Neural progenitor cell (in vitro differentiated cells): ENCODE measurements around the gene STK40. TPM values are rescaled to one million over a fixed set of nuclear protein-coding genes. Genes with fewer than 3 reads are reported as not detected.
A peak's percentile ranks its signal among the peaks of the same experiment; 100 is the strongest.

ENCODE experiments used
- DNase-seq: peaks from one replicate; pipeline ENCODE4 v3.0.0-alpha.2; 2016; ENCODE audit warnings: low spot score
- H2AFZ ChIP-seq: fragments of 200-600 bp; sonication (generic); replicated peaks from 2 replicates; pipeline ENCODE4 v1.6.1; 2016; ENCODE audit warnings: antibody characterized with exemption
- H3F3A ChIP-seq: fragments of 200-600 bp; sonication (generic); 2 replicates; pipeline ENCODE4 v1.6.1; 2016; ENCODE audit warnings: antibody characterized with exemption, low read depth
- H3K27ac ChIP-seq: fragments of 200-600 bp; sonication (generic); 2 replicates; pipeline ENCODE4 v1.5.1; 2016; ENCODE audit warnings: mild to moderate bottlenecking
- H3K27me3 ChIP-seq: fragments of 200-600 bp; sonication (generic); 2 replicates; pipeline ENCODE4 v1.6.1; 2016; ENCODE audit warnings: mild to moderate bottlenecking, moderate library complexity
- H3K36me3 ChIP-seq: fragments of 200-600 bp; sonication (generic); 2 replicates; pipeline ENCODE4 v1.5.1; 2016
- H3K4me1 ChIP-seq: fragments of 200-600 bp; sonication (generic); 2 replicates; pipeline ENCODE4 v1.6.1; 2016; ENCODE audit warnings: mixed run types
- H3K4me2 ChIP-seq: fragments of 200-600 bp; sonication (generic); 2 replicates; pipeline ENCODE4 v1.6.1; 2016
- H3K4me3 ChIP-seq: fragments of 200-600 bp; sonication (generic); 2 replicates; pipeline ENCODE4 v1.5.1; 2016
- H3K79me2 ChIP-seq: fragments of 200-600 bp; sonication (generic); 2 replicates; pipeline ENCODE4 v1.6.1; 2016; ENCODE audit warnings: low read depth
- H3K9ac ChIP-seq: fragments of 200-600 bp; sonication (generic); 2 replicates; pipeline ENCODE4 v1.6.1; 2016
- H3K9me3 ChIP-seq: fragments of 200-600 bp; sonication (generic); 2 replicates; pipeline ENCODE4 v1.5.1; 2016; ENCODE audit warnings: low read depth
- H4K20me1 ChIP-seq: fragments of 200-600 bp; sonication (generic); 2 replicates; pipeline ENCODE4 v1.6.1; 2016; ENCODE audit warnings: low read depth
- H3K27ac Mint-ChIP-seq: 3 replicates; pipeline ENCODE4 v1.8.0; 2021; ENCODE audit warnings: mixed read lengths
- H3K27me3 Mint-ChIP-seq: 2 replicates; pipeline ENCODE4 v1.8.0; 2022; ENCODE audit warnings: low read depth, mild to moderate bottlenecking, inconsistent platforms, moderate library complexity, mixed read lengths; ENCODE audit not compliant: insufficient read depth
- H3K36me3 Mint-ChIP-seq: 3 replicates; pipeline ENCODE4 v1.8.0; 2021; ENCODE audit warnings: mixed read lengths
- H3K4me1 Mint-ChIP-seq: 3 replicates; pipeline ENCODE4 v1.8.0; 2021; ENCODE audit warnings: mixed read lengths
- H3K4me3 Mint-ChIP-seq: 3 replicates; pipeline ENCODE4 v1.8.0; 2021; ENCODE audit warnings: mild to moderate bottlenecking, moderate library complexity, mixed read lengths
- H3K9me3 Mint-ChIP-seq: 3 replicates; pipeline ENCODE4 v1.8.0; 2020; ENCODE audit warnings: mixed read lengths
- EZH2 ChIP-seq: fragments of 200-600 bp; sonication (generic); IDR thresholded peaks from 2 replicates; pipeline ENCODE4 v1.6.1; 2017; ENCODE audit warnings: antibody characterized with exemption, mild to moderate bottlenecking, moderate library complexity
- EZH2phosphoT487 ChIP-seq: fragments of 200-600 bp; sonication (generic); IDR thresholded peaks from 2 replicates; pipeline ENCODE4 v1.6.1; 2017; ENCODE audit warnings: antibody characterized with exemption
- total RNA-seq: library from RNA; depleted of rRNA; stranded (reverse); fragments of >200 nt; gene quantifications from 2 replicates; pipeline ENCODE4 v1.2.3, GENCODE V29; 2015; ENCODE audit warnings: low replicate concordance
- TF ChIP-seq, protein P1 (sequence below): fragments of 200-600 bp; sonication (generic); IDR thresholded peaks from 2 replicates; pipeline ENCODE4 v1.5.1; 2017; ENCODE audit warnings: antibody characterized with exemption, mild to moderate bottlenecking

Gene STK40
- total RNA-seq, 1 donor from 2014 or later: 5.3 TPM

DNA sequence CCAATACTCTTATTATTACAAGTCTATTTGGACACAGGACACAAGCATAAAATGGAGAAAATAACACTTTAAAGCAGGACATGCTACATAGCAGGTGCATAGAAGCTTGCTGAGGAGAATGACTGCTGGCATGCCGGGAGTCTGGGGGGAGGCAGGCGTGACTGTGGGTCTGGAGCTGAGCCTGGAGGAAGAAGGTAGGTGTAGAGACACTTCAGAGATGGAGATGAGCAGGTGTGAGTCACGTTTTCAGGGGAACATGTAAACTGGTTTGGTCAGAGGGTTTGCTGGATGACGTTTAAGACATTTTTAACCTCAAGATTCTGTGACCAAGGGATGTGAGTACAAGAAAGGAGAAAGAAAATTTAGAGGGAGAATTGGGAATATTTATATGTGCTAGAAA, 40.1 kb upstream of the STK40 start:
- Histone ChIP-seq H3K4me3 (no peak overlapping the region), H3K27me3 (no peaks in the 10 kb centered on the region), H2AFZ (no peak overlapping the region), H3K36me3 (no peaks in the 10 kb centered on the region), H3K4me1 (no peaks in the 10 kb centered on the region), H3F3A (no peaks in the 10 kb centered on the region), H3K27ac (no peak overlapping the region), H4K20me1 (no peaks in the 10 kb centered on the region), H3K9me3 (no peaks in the 10 kb centered on the region), H3K79me2 (no peaks in the 10 kb centered on the region), H3K4me2 (no peak overlapping the region), H3K9ac (no peak overlapping the region)
- H3K36me3 Mint-ChIP-seq: peaks cover 3% of the 10 kb centered on the region
- no peak for DNase-seq
- no peak for TF ChIP-seq EZH2phosphoT487
- TF ChIP-seq, protein P1, sequence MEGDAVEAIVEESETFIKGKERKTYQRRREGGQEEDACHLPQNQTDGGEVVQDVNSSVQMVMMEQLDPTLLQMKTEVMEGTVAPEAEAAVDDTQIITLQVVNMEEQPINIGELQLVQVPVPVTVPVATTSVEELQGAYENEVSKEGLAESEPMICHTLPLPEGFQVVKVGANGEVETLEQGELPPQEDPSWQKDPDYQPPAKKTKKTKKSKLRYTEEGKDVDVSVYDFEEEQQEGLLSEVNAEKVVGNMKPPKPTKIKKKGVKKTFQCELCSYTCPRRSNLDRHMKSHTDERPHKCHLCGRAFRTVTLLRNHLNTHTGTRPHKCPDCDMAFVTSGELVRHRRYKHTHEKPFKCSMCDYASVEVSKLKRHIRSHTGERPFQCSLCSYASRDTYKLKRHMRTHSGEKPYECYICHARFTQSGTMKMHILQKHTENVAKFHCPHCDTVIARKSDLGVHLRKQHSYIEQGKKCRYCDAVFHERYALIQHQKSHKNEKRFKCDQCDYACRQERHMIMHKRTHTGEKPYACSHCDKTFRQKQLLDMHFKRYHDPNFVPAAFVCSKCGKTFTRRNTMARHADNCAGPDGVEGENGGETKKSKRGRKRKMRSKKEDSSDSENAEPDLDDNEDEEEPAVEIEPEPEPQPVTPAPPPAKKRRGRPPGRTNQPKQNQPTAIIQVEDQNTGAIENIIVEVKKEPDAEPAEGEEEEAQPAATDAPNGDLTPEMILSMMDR: no peak
- TF ChIP-seq EZH2: no peak
- H3K4me3 Mint-ChIP-seq: no peak overlapping the region
- H3K27me3 Mint-ChIP-seq: peaks cover 10% of the 10 kb centered on the region
- peaks cover 3% of the 10 kb centered on the region for H3K4me1 Mint-ChIP-seq
- no peaks in the 10 kb centered on the region for H3K9me3 Mint-ChIP-seq
- H3K27ac Mint-ChIP-seq: no peak overlapping the region

DNA sequence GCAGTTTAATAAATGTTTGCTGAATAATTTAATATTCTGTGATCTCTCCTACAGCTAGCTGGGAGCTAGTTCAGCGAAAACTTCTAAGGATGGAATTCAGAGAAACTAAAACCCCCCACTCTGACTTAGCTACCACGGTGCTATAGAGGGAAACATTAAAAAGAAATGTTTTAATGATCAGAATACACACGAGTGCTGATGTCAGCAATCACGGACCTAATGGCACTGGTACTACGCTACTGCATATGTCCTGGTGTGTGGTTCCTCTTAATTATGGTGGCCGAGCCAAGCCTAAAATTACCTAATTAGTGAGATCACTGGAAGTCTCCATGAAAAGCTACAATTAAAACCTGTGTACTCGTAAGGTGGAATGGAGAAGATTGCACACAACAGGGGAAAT, 35.9 kb upstream of the STK40 start:
- no peak overlapping the region for H3K27ac Mint-ChIP-seq
- Histone ChIP-seq H3K4me1 (no peaks in the 10 kb centered on the region), H3K9me3 (no peaks in the 10 kb centered on the region), H3F3A (no peaks in the 10 kb centered on the region), H2AFZ (no peak overlapping the region), H3K4me3 (no peak overlapping the region), H3K4me2 (no peak overlapping the region), H4K20me1 (no peaks in the 10 kb centered on the region), H3K27ac (no peak overlapping the region), H3K36me3 (no peaks in the 10 kb centered on the region), H3K27me3 (no peaks in the 10 kb centered on the region), H3K9ac (no peak overlapping the region), H3K79me2 (no peaks in the 10 kb centered on the region)
- no peak for DNase-seq
- H3K27me3 Mint-ChIP-seq: peaks cover 9% of the 10 kb centered on the region
- TF ChIP-seq, protein P1: no peak
- TF ChIP-seq EZH2phosphoT487 (no peak), EZH2 (no peak)
- H3K4me1 Mint-ChIP-seq: peaks cover 8% of the 10 kb centered on the region
- H3K36me3 Mint-ChIP-seq: peaks cover 9% of the 10 kb centered on the region
- H3K9me3 Mint-ChIP-seq: no peaks in the 10 kb centered on the region
- no peak overlapping the region for H3K4me3 Mint-ChIP-seq

DNA sequence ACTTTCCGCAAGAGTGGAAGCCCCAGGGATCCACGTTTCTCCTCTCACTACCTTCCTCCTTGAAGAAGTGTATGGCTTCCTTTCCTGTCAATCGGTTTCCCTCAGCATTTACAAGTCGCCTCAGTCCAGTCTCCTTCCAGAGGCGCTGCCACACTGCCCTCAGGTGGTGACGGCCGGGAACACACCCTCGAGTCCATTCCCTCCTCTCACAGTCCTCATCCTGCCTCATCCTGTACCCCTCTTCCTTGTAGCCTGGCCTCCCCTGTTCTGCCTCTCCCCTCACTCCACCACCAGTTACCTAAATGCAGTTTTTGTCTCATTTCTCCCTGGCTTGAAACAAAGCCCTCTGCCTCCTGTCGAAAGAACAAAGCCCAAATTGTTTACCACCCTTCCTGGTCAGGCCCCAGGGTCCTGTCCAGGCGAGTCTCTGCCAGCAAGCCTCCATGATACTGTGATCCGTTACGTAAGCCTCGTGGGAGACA, 35.2 kb upstream of the STK40 start:
- H3K27me3 ChIP-seq: no peaks in the 10 kb centered on the region
- no peaks in the 10 kb centered on the region for H3F3A ChIP-seq
- peak; percentile 87 for DNase-seq
- H2AFZ ChIP-seq: no peak overlapping the region
- H3K27me3 Mint-ChIP-seq: peaks cover 9% of the 10 kb centered on the region
- H3K9me3 ChIP-seq: no peaks in the 10 kb centered on the region
- peaks cover 8% of the 10 kb centered on the region for H3K4me1 Mint-ChIP-seq
- no peaks in the 10 kb centered on the region for H4K20me1 ChIP-seq
- H3K36me3 ChIP-seq: no peaks in the 10 kb centered on the region
- H3K27ac ChIP-seq: no peak overlapping the region
- TF ChIP-seq EZH2phosphoT487: no peak
- TF ChIP-seq, protein P1: peak; percentile 84
- H3K4me3 Mint-ChIP-seq: peak overlapping the region; percentile 49
- H3K4me2 ChIP-seq: no peak overlapping the region
- no peaks in the 10 kb centered on the region for H3K9me3 Mint-ChIP-seq
- no peaks in the 10 kb centered on the region for H3K4me1 ChIP-seq
- H3K9ac ChIP-seq: no peak overlapping the region
- peak overlapping the region; percentile 65 for H3K27ac Mint-ChIP-seq
- H3K36me3 Mint-ChIP-seq: peaks cover 9% of the 10 kb centered on the region
- H3K4me3 ChIP-seq: no peak overlapping the region
- H3K79me2 ChIP-seq: no peaks in the 10 kb centered on the region
